Lower lobe of right lung (tissue), 2 donors: ENCODE data around the gene RBM23. TPM values are rescaled to one million over a fixed set of nuclear protein-coding genes. Genes with fewer than 3 reads are reported as not detected.
"Not testable (repeated sequence)": the region's sequence is repeated elsewhere in the genome, so short reads cannot be mapped to it uniquely, and the experiment has no call there.

Experiments used
- ATAC-seq, 2 donors: fragments of 200-7000 bp; cut with Tn5 transposase; one replicate each; pipeline ENCODE4 v1.9.1; 2020 to 2022; ENCODE audit warnings: mild to moderate bottlenecking in 2 of 2, moderate library complexity in 2 of 2
- DNase-seq: peaks from one replicate; pipeline ENCODE4 v3.0.0-alpha.2; 2020
- H3K27ac ChIP-seq: fragments of 200-600 bp; one replicate; pipeline ENCODE4 v1.8.0; 2022
- H3K27me3 ChIP-seq: fragments of 200-600 bp; one replicate; pipeline ENCODE4 v1.8.0; 2022; ENCODE audit warnings: low read depth
- H3K36me3 ChIP-seq: fragments of 200-600 bp; one replicate; pipeline ENCODE4 v1.8.0; 2022; ENCODE audit warnings: mild to moderate bottlenecking
- H3K4me1 ChIP-seq: fragments of 200-600 bp; one replicate; pipeline ENCODE4 v1.8.0; 2022
- H3K4me3 ChIP-seq: fragments of 200-600 bp; one replicate; pipeline ENCODE4 v1.8.0; 2022; ENCODE audit warnings: mild to moderate bottlenecking
- H3K9me3 ChIP-seq: fragments of 200-600 bp; one replicate; pipeline ENCODE4 v1.8.0; 2022
- intact Hi-C: fragments of 100-400 bp; cut with DNase I; formaldehyde crosslinking; loops from one replicate; pipeline ENCODE4 v1.11.0; 2022
- total RNA-seq: library from RNA; stranded (reverse); fragmentation: NEBNext Ultra II Directional; extraction: Animal tissue kit (Norgen Biotek cat#: 25700); gene quantifications from one replicate; pipeline ENCODE4 v1.2.1, GENCODE V29; 2021
- TF ChIP-seq, protein P1 (sequence below): fragments of 200-600 bp; IDR thresholded peaks from one replicate; pipeline ENCODE4 v1.8.0; 2022; ENCODE audit warnings: antibody characterized with exemption, mild to moderate bottlenecking
- donor health status: DM: no; HTN: yes; CAD: no; lungs with severe emphysema.

RBM23 gene
- total RNA-seq, 1 donor from 2014 or later: 91.4 TPM

DNA sequence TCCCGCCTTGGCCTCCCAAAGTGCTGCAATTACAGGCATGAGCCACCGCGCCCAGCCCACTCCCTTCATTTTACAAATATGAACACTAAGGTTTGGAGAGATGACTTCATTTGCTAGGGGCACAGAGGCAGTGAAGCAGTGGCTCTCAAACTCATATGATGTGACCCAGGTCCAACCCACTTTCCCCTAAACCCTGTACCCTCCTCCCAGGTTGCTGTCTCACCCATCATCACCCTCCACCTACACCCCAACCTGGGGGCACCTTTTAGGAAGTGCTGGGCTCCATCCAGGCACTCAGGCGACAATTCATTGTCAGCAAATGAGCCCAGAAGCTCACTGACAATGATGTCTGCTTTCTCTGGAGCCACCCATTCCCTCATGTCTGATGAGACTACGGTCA lies 4.8 kb upstream of the RBM23 start:
- Histone ChIP-seq H3K4me3 (no peak overlapping the region), H3K27ac (no peak overlapping the region), H3K9me3 (no peaks in the 10 kb centered on the region), H3K36me3 (peaks cover 71% of the 10 kb centered on the region), H3K4me1 (peaks cover 25% of the 10 kb centered on the region), H3K27me3 (no peaks in the 10 kb centered on the region)
- intact Hi-C loops: no loop called here
- no peak for DNase-seq
- TF ChIP-seq, protein P1, sequence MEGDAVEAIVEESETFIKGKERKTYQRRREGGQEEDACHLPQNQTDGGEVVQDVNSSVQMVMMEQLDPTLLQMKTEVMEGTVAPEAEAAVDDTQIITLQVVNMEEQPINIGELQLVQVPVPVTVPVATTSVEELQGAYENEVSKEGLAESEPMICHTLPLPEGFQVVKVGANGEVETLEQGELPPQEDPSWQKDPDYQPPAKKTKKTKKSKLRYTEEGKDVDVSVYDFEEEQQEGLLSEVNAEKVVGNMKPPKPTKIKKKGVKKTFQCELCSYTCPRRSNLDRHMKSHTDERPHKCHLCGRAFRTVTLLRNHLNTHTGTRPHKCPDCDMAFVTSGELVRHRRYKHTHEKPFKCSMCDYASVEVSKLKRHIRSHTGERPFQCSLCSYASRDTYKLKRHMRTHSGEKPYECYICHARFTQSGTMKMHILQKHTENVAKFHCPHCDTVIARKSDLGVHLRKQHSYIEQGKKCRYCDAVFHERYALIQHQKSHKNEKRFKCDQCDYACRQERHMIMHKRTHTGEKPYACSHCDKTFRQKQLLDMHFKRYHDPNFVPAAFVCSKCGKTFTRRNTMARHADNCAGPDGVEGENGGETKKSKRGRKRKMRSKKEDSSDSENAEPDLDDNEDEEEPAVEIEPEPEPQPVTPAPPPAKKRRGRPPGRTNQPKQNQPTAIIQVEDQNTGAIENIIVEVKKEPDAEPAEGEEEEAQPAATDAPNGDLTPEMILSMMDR: no peak
- ATAC-seq: no peak

DNA sequence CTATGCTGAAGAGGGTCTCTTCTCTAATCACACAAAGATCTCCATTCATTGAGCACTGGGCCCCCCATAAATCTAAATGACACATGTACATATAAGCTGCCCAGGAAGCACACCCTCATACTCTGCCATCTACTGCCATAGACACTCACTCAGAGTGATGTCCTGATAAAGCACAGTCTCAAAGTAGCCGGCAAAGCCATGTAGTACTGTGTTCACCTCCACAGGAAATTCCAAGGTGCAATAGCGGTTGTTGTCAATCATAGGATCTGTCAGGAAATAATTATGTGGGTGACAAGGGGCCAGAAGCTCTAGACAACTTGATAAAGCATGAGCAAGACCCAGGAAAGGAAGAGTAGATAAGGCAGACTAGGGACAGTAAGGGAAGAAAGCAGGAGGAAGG lies 3.3 kb upstream of the RBM23 start:
- Histone ChIP-seq H3K4me1 (peaks cover 19% of the 10 kb centered on the region), H3K27me3 (no peaks in the 10 kb centered on the region), H3K9me3 (no peaks in the 10 kb centered on the region), H3K4me3 (no peak overlapping the region), H3K36me3 (peaks cover 68% of the 10 kb centered on the region), H3K27ac (no peak overlapping the region)
- TF ChIP-seq, protein P1: no peak
- intact Hi-C loops: no loop called here
- DNase-seq: no peak
- no peak for ATAC-seq

DNA sequence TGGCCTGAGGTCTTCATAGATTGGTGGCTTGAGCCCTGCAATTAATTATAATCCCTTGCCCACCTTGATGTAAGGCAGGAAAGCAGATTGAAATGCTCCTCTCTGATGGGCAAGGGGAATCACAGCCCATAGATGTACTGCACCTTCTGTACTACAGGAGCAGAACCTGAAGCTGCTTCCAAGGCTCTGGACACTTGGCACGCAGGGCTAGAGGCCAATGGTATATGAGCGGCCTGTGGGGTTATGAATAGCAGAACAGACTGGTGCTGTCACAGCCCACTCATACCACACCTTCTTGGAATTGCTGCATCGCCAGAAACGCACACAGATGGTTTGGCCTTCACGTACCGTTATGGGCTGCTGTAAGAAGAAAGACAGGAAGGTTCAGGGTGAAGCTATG lies 1.7 kb upstream of the RBM23 start:
- no peak overlapping the region for H3K4me3 ChIP-seq
- no peak for ATAC-seq
- DNase-seq: no peak

DNA sequence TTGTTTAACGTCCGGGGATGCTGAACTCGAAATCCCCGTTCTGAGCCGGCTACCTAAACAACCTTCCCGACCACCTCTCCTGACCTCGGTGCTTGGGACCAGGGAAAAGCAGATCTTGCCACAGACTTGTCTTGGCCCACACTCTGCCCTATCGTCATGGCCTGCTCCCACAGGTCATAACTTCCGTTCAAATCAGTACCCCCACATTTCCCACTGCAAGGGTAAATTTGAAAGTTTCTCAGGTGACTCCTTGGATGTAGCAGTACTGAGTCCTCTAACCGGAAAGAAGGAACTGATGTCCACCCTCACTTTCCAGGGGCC lies 612 bp upstream of the RBM23 start:
- H3K4me1 ChIP-seq: peaks cover 45% of the 10 kb centered on the region
- ATAC-seq (peak; percentile 5 to 25), DNase-seq (no peak)
- peak overlapping the region; percentile 84 for H3K4me3 ChIP-seq
- intact Hi-C loops: no loop called here
- H3K27ac ChIP-seq: peak overlapping the region; percentile 100
- TF ChIP-seq, protein P1: no peak
- H3K27me3 ChIP-seq: no peaks in the 10 kb centered on the region
- H3K36me3 ChIP-seq: peaks cover 41% of the 10 kb centered on the region
- no peaks in the 10 kb centered on the region for H3K9me3 ChIP-seq

More for the DNA sequence above, 1.7 kb upstream of the RBM23 start:
- Histone ChIP-seq H3K27me3 (no peaks in the 10 kb centered on the region), H3K4me1 (peaks cover 33% of the 10 kb centered on the region), H3K9me3 (no peaks in the 10 kb centered on the region), H3K36me3 (peaks cover 52% of the 10 kb centered on the region), H3K27ac (no peak overlapping the region)
- intact Hi-C loops: no loop called here
- TF ChIP-seq, protein P1: no peak

DNA sequence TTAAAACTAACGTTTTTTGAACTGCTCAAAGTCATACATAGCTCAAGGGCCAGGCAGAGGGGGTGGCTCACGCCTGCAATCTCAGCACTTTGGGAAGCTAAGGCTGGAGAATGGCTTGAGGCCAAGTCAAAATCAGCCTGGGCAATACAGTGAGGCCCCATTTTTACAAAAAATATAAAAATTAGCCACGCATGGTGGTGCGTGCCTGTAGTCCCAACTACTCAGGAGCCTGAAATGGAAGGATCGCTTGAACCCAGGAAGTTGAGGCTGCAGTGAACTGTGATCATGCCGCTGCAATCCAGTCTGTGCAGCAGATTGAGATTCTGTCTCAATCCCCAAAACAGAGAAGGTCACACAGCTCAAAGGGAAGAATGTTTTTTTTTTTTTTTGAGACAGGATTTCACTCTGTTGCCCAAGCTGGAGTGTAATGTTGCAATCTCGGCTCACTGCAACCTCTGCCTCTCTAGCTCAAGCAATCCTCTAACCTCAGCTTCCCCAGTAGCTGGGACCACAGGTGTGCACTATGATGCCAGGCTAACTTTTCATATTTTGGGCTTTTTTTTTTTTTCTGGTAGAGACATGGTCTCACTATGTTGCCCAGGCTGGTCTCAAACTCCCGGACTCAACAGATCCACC lies 2.9 kb downstream of the RBM23 start:
- TF ChIP-seq, protein P1: no peak
- intact Hi-C loops: no loop called here
- H3K36me3 ChIP-seq: peaks cover 16% of the 10 kb centered on the region
- H3K27me3 ChIP-seq: no peaks in the 10 kb centered on the region
- ATAC-seq: no peak
- peak; percentile 52 for DNase-seq
- no peaks in the 10 kb centered on the region for H3K9me3 ChIP-seq
- H3K4me1 ChIP-seq: peaks cover 52% of the 10 kb centered on the region
- peak overlapping the region; percentile 32 for H3K27ac ChIP-seq
- no peak overlapping the region for H3K4me3 ChIP-seq

DNA sequence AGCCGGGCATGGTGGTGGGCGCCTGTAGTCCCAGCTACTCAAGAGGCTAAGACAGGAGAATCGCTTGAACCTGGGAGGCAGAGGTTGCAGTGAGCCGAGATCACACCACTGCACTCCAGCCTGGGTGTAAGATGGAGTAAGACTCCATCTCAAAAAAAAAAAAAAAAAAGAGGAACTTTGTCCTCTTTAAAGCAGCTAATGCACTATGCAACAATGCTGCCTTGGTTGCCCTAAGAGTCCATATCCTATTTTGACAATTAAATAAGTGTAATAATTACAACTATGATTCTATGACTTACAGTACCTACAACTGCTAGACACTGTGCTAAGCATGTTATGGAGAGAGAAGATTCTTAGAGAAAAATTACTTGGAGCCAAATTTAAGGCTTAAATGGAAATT lies 4.1 kb downstream of the RBM23 start:
- Histone ChIP-seq H3K4me1 (peaks cover 48% of the 10 kb centered on the region), H3K36me3 (peaks cover 18% of the 10 kb centered on the region)
- H3K4me3 ChIP-seq, H3K9me3 ChIP-seq, H3K27me3 ChIP-seq, DNase-seq, ATAC-seq, H3K27ac ChIP-seq, intact Hi-C loops: not testable (repeated sequence)
